Gastrocnemius medialis (tissue), 4 donors: Measurements from ENCODE around the gene THAP4.

Experiments
- CTCF ChIP-seq, 5 experiments: fragments of 450-650 bp in 3 of 5; fragments of 200-600 bp in 2 of 5; sonication (generic) in 2 of 5; IDR thresholded peaks in 4 of 5; conservative IDR thresholded peaks in 1 of 5; 1 replicate in 4 of 5; 2 replicates in 1 of 5; pipeline ENCODE4 v1.5.1; 2016 to 2019; ENCODE audit warnings: antibody characterized with exemption in 5 of 5, mild to moderate bottlenecking in 3 of 5, moderate library complexity in 3 of 5
- POLR2A ChIP-seq, 2 donors: fragments of 450-650 bp; IDR thresholded peaks; one replicate each; pipeline ENCODE4 v1.6.1; 2017; ENCODE audit warnings: antibody characterized with exemption in 2 of 2, mild to moderate bottlenecking in 2 of 2, moderate library complexity in 2 of 2

DNA sequence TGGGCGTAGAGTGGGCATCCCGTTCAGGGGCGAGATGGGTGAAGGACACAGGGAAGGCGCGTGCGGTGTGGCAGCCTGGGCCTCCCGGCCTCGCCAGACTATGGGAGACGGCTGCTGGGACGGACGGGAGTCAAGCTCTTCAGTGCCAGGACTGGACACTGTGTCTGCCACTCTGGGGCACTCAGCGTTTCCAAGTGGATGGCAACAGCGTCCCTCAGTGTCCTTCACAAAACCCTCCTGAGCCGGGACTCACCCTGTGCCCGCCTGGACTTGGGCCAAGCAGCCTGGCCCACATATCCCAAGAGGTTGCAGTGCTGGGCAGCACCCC, 94.7 kb downstream of the THAP4 start:
- TF ChIP-seq POLR2A (IDR thresholded peaks at IDR 0.05): no peak
- TF ChIP-seq CTCF (IDR thresholded peaks at IDR 0.05 in 4 of 5, conservative IDR thresholded peaks at IDR 0.05 in 1 of 5): no peak
